Chondrocyte (in vitro differentiated cells): ENCODE results near the gene CRABP2. TPM values are rescaled to one million over a fixed set of nuclear protein-coding genes. Genes with fewer than 3 reads are reported as not detected.

ENCODE experiments used
- DNase-seq: peaks from one replicate; pipeline ENCODE4 v3.0.0; 2021; ENCODE audit warnings: mixed read lengths, low spot score
- H3K27ac Mint-ChIP-seq: one replicate; pipeline ENCODE4 v1.8.0; 2021; ENCODE audit warnings: mild to moderate bottlenecking, moderate library complexity, mixed read lengths; ENCODE audit not compliant: unreplicated experiment
- H3K27me3 Mint-ChIP-seq: 2 replicates; pipeline ENCODE4 v1.8.0; 2021; ENCODE audit warnings: low read depth, mixed read lengths
- H3K36me3 Mint-ChIP-seq: 2 replicates; pipeline ENCODE4 v1.8.0; 2021; ENCODE audit warnings: low read depth, mixed read lengths
- H3K4me1 Mint-ChIP-seq: 2 replicates; pipeline ENCODE4 v1.8.0; 2021; ENCODE audit warnings: low read depth, mild to moderate bottlenecking, mixed read lengths
- H3K4me3 Mint-ChIP-seq: one replicate; pipeline ENCODE4 v1.8.0; 2021; ENCODE audit warnings: mild to moderate bottlenecking, moderate library complexity, mixed read lengths; ENCODE audit not compliant: unreplicated experiment
- H3K9me3 Mint-ChIP-seq: 2 replicates; pipeline ENCODE4 v1.8.0; 2021; ENCODE audit warnings: low read depth, mixed read lengths
- CTCF ChIP-seq: fragments of 200-600 bp; sonication (generic); IDR thresholded peaks from 2 replicates; pipeline ENCODE4 v1.5.0; 2021; ENCODE audit warnings: antibody characterized with exemption, mild to moderate bottlenecking, moderate library complexity
- total RNA-seq: library from RNA; stranded (reverse); gene quantifications from 3 replicates; pipeline ENCODE4 v1.2.1, GENCODE V29; 2021

Gene CRABP2
- total RNA-seq, 1 donor from 2014 or later = 93.5 TPM

DNA sequence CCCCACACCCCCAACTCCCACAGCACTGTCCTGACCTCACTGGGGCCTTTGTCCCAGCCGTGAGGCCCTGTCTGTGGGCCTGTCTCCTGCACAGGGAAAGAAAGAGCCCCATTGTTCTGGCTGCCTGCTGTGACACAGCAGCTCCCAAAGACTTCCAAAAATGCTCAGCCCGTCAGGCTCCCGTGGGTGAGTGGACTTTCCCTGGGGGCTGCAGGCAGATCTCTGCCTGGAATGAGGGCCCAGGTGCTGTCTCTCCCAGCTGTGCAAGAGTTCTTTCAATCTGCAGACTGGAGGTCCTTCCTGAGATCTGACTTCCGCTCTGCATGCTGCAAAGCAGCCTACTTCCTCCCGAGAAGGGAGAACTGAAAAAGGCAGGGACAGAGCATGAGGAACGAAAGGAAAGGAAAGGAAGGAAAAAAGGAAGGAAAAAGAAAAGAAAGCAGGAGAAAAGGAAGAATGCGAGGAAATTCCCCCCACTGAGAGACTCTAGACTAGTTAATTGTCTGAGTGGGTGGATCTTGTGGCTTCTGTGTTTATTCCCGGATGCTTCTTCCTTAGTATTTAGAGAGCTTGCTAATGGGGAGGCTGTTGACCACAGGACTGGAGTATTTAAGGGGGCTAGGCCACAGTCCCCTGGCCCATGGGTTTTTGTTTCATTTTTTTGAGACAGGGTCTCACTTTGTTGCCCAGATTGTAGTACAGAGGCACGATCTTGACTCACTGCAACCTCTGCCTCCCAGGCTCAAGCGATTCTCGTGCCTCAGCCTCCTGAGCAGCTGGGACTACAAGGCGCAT, 43.2 kb downstream of the CRABP2 start:
- TF ChIP-seq CTCF = no peak
- Mint-ChIP-seq H3K36me3 (no peaks in the 10 kb centered on the region), H3K4me3 (no peak overlapping the region), H3K9me3 (no peaks in the 10 kb centered on the region), H3K27ac (peak overlapping the region; percentile 77), H3K27me3 (peaks cover 4% of the 10 kb centered on the region), H3K4me1 (peaks cover 71% of the 10 kb centered on the region)
- no peak for DNase-seq

- no peak for TF ChIP-seq CTCF
These were observed 44.7 kb downstream of the CRABP2 start for GRCh38 chr1:156660752-156661112.

GRCh38 chr1:156659988-156660751, 45.2 kb downstream of the CRABP2 start:
- Mint-ChIP-seq H3K4me3 (peak overlapping the region; percentile 59), H3K4me1 (peaks cover 69% of the 10 kb centered on the region), H3K9me3 (no peaks in the 10 kb centered on the region), H3K27ac (peak overlapping the region; percentile 90), H3K27me3 (peaks cover 24% of the 10 kb centered on the region), H3K36me3 (no peaks in the 10 kb centered on the region)
- DNase-seq = no peak
- TF ChIP-seq CTCF = peak; percentile 100

More at GRCh38 chr1:156660752-156661112, 44.7 kb downstream of the CRABP2 start:
- Mint-ChIP-seq H3K4me3 (no peak overlapping the region), H3K27me3 (peaks cover 19% of the 10 kb centered on the region), H3K36me3 (no peaks in the 10 kb centered on the region), H3K9me3 (no peaks in the 10 kb centered on the region), H3K27ac (peak overlapping the region; percentile 90), H3K4me1 (peaks cover 75% of the 10 kb centered on the region)
- no peak for DNase-seq

DNA sequence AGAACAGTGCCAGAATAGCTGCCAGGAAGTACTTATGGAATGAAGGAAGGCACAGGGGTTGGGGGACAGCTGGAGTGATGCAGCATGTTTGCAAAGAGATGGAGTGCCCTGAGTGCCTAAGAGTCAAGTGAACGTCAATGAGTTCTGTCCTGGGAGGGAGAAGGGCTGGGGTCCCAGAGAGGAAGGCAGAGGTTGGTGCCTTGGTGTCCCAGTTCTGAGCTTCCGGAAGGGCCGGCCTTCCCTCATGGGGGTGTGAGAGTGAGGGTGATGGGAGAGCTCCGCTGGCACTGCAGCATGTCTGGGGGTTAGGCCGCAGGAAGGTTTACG, 45.8 kb downstream of the CRABP2 start:
- Mint-ChIP-seq H3K27ac (peak overlapping the region; percentile 90), H3K27me3 (peaks cover 28% of the 10 kb centered on the region), H3K36me3 (no peaks in the 10 kb centered on the region), H3K4me1 (peaks cover 64% of the 10 kb centered on the region), H3K4me3 (peak overlapping the region; percentile 59), H3K9me3 (no peaks in the 10 kb centered on the region)
- DNase-seq = no peak
- no peak for TF ChIP-seq CTCF

DNA sequence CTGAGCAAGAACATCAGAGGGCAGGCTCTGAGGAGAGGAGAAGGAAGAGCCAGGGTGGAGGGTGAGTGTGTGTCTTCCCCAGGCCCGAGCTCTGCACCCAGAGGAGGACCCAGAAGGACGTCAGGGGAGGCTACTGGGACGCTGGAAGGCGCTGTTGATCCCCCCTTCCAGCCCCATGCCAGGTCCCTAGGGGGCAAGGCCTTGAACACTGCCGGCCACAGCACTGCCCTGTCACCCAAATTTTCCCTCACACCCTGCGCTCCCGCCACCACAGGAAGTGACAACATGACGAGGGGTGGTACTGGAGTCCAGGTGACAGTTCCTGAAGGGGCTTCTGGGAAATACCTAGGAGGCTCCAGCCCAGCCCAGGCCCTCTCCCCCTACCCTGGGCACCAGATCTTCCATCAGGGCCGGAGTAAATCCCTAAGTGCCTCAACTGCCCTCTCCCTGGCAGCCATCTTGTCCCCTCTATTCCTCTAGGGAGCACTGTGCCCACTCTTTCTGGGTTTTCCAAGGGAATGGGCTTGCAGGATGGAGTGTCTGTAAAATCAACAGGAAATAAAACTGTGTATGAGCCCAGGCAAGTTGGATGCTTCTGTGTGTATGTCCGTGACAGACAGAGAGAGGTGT, 46.3 kb downstream of the CRABP2 start:
- DNase-seq = no peak
- Mint-ChIP-seq H3K4me3 (no peak overlapping the region), H3K36me3 (no peaks in the 10 kb centered on the region), H3K9me3 (no peaks in the 10 kb centered on the region), H3K27me3 (peaks cover 34% of the 10 kb centered on the region), H3K4me1 (peaks cover 58% of the 10 kb centered on the region), H3K27ac (no peak overlapping the region)
- no peak for TF ChIP-seq CTCF
